HG03342 (cell line): ENCODE data around the gene EEPD1.

Experiments used
- ATAC-seq: cut with Tn5 transposase; IDR thresholded peaks from one replicate; pipeline ENCODE4 v1.9.1; 2021; ENCODE audit warnings: mild to moderate bottlenecking, moderate library complexity; ENCODE audit not compliant: unreplicated experiment

EEPD1 gene

DNA sequence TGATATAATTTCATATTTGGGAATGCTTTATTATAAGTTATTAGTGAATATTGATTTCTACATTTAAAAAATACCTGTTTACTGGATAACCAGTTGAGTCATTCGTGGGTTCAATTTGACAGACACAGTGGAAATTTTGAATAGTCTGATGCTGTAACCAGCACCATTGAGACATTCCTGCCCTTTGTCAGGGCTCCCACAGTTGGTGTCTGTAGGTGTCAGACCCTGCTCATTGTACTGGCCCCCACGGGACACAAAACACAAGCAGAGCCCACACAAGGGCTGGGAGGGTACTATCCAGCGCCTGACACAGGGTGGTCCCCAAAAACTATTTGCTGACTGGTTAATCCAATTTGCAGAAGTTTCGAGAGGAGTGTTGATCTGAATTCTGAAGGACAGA lies 35.9 kb downstream of the EEPD1 start:
- ATAC-seq: no peak

- no peak for ATAC-seq
These were observed 37.6 kb downstream of the EEPD1 start for GRCh38 chr7:36190447-36191291.

DNA sequence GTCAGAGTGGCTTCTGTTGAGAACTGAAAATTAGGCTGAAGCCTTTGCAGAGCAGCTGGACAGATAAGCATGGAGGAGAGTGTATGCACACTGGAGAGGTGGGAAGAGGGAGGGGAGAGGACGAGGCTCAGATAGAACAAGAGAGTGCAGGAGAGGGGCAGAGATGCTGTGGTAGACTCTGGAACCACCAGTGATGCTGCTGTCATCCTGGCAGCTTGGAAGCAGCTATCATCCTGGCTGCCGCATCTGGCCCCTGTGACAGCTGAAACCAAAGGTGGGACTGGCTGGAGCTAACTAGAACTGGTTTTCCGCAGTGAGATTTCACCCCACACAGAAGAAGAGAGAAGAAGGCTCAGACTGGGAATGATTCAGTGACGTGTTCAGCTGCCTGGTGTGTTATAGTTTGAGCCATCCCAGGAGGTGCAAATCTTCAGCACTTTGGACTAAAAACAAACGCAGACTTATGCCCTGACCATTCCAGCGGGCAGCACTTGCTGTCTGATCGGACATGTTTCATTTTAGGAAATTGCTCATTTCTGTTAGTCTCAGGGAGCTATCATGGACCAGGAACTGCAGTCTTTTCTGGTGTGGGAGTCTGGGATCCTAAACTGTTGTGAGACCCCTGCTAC lies 38.4 kb downstream of the EEPD1 start:
- peak; percentile 27 for ATAC-seq

DNA sequence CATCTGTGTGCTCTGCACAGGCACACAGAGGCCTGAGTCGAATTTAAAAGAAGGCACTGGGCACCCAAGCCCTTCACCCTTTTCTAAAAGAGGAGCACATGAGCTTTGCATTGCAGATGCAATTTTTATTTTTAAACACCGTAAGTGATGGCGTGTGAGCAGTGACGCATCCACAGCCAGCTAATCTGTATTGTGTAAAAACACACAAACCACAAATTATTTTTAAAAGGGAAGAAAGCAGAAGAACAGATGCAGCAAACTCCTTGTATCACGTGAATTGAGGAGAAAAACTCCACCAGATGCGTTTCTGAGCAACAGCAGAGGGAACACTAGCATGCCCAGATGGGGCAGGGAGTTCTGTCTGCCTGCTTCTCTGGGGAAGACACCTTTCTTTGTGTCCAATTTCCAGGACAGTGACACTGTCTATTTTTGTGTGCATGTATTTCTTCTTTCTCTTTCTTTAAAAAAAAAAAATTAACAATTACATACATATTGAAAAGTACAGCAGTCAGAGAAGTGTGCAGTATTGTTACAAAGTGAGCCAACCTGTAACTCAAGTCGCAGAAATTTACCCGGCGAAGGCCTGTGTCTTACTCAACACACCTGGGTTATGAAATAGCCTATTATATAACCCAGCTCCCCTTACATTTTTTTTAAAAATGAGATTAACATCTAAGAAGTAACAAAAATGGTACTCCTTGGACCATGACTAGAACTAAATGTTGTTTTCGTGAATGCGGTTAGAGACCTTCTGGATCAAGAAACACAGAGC lies 39.2 kb downstream of the EEPD1 start:
- ATAC-seq: peak; percentile 46

- no peak for ATAC-seq
These were observed 39.8 kb downstream of the EEPD1 start for GRCh38 chr7:36192877-36193276.

DNA sequence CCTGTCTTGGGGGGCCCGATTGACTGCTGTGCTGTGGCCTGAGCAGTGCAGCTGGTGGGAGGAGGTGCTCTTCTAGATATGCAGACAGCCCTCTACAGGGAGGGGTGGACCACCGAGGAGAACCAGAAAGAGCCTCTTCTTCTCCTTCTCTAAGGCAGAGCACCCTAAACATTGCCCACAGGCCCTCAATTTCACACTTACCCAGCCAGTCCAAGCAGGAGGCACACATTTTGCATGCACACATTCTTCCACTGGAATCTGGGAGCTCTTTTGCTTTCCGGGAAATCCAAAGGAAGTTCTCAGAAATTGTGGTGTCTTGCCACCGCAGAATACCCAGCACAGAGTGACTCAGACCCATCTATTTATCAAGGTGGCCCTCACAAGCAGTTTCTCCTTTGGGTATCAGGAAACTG lies 45.8 kb downstream of the EEPD1 start:
- no peak for ATAC-seq

- ATAC-seq: no peak
These were observed 46.3 kb downstream of the EEPD1 start for GRCh38 chr7:36199329-36199728.

GRCh38 chr7:36201122-36201723 lies 48.2 kb downstream of the EEPD1 start:
- no peak for ATAC-seq

DNA sequence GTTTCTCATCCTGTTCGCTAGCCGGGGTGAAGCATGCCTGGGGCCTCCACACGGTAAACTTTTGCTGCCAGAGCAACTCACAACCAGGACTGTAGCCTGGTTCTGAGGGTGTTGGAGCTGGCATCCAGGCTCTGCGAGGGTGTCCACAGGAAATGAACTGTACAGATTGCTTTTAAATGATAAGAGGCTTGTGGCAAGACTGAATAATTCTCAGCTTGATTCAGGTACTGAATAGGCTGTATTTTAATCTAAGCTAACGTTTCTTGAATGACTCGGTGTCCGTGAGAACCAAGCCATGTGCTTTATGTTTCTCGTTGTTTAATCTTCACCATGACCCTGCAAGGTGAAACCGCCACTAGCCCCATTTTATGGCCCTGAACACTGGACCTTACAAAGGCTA lies 49.3 kb downstream of the EEPD1 start:
- ATAC-seq: no peak

DNA sequence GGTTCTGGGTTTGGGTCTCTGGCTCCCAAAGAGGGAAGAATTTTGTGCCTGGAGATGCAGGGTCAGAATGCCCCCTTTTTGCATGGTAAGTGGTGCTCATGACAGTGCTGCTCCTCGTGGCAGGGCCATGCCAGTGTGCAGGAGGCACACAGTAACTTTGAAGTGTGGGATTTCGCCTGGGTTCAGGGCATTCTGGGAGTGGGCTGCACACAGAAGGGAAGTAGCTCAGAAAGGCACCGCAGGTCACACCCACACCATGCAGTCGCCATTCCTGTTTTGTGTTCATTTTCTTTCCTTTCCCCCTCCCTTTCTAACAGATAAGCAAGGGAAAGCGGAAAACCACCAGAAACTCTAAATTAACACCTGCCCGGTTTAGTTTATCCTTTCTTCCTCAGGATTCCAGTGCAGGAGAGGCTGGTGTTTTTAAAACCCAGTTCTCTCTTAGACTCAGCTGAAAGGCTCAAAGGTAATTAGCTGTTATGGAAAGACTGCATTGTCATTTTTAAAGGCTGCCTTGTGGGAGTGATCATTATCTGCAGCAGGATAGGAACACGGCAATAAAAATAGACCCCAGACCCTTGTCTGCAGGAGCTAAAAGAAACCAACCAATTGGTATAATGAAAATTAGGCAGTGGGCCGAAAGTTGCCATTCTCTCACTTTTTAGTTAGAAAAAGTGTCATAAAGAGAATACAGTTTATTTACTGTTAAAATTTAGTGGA lies 50.2 kb downstream of the EEPD1 start:
- no peak for ATAC-seq

- no peak for ATAC-seq
These were observed 51.1 kb downstream of the EEPD1 start for GRCh38 chr7:36204044-36204663.

- no peak for ATAC-seq
These were observed 52.0 kb downstream of the EEPD1 start for GRCh38 chr7:36204929-36205635.

GRCh38 chr7:36205803-36206202 lies 52.7 kb downstream of the EEPD1 start:
- ATAC-seq: no peak

- ATAC-seq: no peak
These were observed 54.6 kb downstream of the EEPD1 start for GRCh38 chr7:36207451-36208291.

DNA sequence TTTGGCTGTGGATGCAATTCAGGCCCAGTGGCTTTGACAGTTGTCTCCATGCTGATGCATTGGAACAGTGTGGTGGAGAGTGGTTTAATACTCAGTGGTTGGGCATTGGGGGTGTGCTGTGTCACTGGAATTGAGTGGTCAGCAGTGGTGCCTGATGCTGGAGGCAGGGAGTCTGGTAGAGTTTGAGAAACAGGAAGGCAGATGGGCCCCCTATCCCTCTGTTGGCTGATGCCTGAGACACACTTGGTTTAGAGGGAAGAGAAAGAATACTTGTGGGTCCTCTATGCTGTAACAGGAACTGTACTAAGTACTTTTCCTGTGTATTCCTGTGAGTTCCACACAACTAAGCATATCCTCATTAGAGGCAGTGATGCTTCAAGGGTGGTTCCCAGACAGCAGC lies 55.4 kb downstream of the EEPD1 start:
- ATAC-seq: no peak

GRCh38 chr7:36208997-36209813 lies 56.2 kb downstream of the EEPD1 start:
- ATAC-seq: no peak

- no peak for ATAC-seq
These were observed 56.7 kb downstream of the EEPD1 start for GRCh38 chr7:36209814-36210183.
